PC-3 (cell line): ENCODE measurements around the gene AKAP6.

Experiments used
- CTCF ChIP-seq: fragments of 300-600 bp; sonication (generic); conservative IDR thresholded peaks from 2 replicates; pipeline ENCODE4 v1.5.1; 2017; ENCODE audit warnings: antibody characterized with exemption, low read depth, mild to moderate bottlenecking, low read length
- EZH2 ChIP-seq: fragments of 300-600 bp; sonication (generic); IDR thresholded peaks from one replicate; pipeline ENCODE4 v1.6.1; 2017; ENCODE audit warnings: antibody characterized with exemption, mild to moderate bottlenecking, low read length; ENCODE audit not compliant: unreplicated experiment
- EZH2phosphoT487 ChIP-seq: fragments of 300-600 bp; sonication (generic); IDR thresholded peaks from 2 replicates; pipeline ENCODE4 v1.6.1; 2018; ENCODE audit warnings: mild to moderate bottlenecking, antibody characterized with exemption, low read length, borderline replicate concordance

GRCh38 chr14:32470161-32470715 is 141.1 kb downstream of the AKAP6 start:
- TF ChIP-seq CTCF (no peak), EZH2 (no peak), EZH2phosphoT487 (no peak)
